ENCODE results near the gene OR2A12.

GRCh38 chr7:144142187-144142586 lies 56.1 kb downstream of the OR2A12 start:
- TF ChIP-seq CTCF (IDR thresholded peaks at IDR 0.05; ENCODE audit: poor library complexity, severe bottlenecking): no peak
- TF ChIP-seq EZH2 (IDR thresholded peaks at IDR 0.05; ENCODE audit: borderline replicate concordance, insufficient read depth, low read length, poor library complexity, severe bottlenecking): no peak
- TF ChIP-seq POLR2AphosphoS5 (IDR thresholded peaks at IDR 0.05): no peak
- no peak for TF ChIP-seq EP300 (conservative IDR thresholded peaks at IDR 0.05; ENCODE audit: poor library complexity, severe bottlenecking)
- no peak for TF ChIP-seq REST (IDR thresholded peaks at IDR 0.05; ENCODE audit: borderline replicate concordance)
- TF ChIP-seq TAF1 (IDR thresholded peaks at IDR 0.05; ENCODE audit: low read depth): no peak
- no peak for TF ChIP-seq RAD21 (conservative IDR thresholded peaks at IDR 0.05)
